ENCODE measurements around the gene CACNG1. TPM values are rescaled to one million over a fixed set of nuclear protein-coding genes. Genes with fewer than 3 reads are reported as not detected.

Gene CACNG1
- total RNA-seq, 1 donor from 2014 or later: 0.44 TPM

DNA sequence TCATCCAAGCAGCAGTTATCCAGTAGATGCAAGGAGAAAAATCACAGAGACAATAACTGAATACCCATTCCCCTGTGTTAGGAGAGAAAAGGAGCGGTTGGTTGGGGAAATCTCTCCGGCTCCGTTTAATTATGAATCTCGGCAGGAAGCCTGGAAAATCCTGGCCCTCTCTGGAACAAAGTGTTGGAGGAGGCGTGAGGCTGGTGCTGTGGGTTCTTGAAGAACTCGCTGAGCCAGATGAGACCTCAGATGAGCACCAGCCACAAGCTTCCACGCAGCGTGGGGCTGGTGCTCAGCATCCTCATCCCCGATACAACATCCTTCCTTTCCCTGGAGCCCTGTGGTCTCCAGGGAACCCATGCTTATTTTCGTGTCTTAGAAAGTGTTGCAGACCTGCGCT, 40.2 kb upstream of the CACNG1 start:
- Mint-ChIP-seq H3K36me3 (ENCODE audit: low read depth) (peaks cover 16% of the 10 kb centered on the region), H3K4me3 (no peak overlapping the region), H3K9me3 (no peaks in the 10 kb centered on the region), H3K27ac (ENCODE audit: unreplicated experiment) (peak overlapping the region; percentile 27), H3K4me1 (peaks cover 5% of the 10 kb centered on the region), H3K27me3 (ENCODE audit: low read depth) (no peaks in the 10 kb centered on the region)
- TF ChIP-seq, protein P1, sequence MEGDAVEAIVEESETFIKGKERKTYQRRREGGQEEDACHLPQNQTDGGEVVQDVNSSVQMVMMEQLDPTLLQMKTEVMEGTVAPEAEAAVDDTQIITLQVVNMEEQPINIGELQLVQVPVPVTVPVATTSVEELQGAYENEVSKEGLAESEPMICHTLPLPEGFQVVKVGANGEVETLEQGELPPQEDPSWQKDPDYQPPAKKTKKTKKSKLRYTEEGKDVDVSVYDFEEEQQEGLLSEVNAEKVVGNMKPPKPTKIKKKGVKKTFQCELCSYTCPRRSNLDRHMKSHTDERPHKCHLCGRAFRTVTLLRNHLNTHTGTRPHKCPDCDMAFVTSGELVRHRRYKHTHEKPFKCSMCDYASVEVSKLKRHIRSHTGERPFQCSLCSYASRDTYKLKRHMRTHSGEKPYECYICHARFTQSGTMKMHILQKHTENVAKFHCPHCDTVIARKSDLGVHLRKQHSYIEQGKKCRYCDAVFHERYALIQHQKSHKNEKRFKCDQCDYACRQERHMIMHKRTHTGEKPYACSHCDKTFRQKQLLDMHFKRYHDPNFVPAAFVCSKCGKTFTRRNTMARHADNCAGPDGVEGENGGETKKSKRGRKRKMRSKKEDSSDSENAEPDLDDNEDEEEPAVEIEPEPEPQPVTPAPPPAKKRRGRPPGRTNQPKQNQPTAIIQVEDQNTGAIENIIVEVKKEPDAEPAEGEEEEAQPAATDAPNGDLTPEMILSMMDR (conservative IDR thresholded peaks at IDR 0.05): no peak
- no peak for DNase-seq (ENCODE audit: low read depth, low spot score)

DNA sequence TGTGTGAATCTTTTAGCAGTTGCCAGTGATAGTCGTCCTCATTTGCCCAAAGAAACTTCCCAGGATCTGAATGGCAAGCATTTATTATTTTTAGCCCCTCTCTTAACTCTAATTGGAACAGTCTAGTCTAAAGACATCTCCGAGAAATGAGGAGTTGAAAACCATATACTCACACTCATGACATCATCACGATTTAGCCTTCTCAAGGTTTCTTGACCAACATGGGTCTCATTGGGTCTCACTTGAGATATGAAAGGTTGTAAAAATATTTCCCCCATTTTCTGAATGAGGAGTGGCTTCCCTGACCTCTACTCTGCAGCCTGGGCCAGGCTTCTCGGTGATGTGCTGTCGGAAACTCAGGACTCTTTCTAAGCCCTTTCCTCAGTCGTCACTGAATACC, 37.1 kb upstream of the CACNG1 start:
- peaks cover 5% of the 10 kb centered on the region for H3K4me1 Mint-ChIP-seq
- DNase-seq (ENCODE audit: low read depth, low spot score): no peak
- peaks cover 21% of the 10 kb centered on the region for H3K36me3 Mint-ChIP-seq (ENCODE audit: low read depth)
- H3K4me3 Mint-ChIP-seq: no peak overlapping the region
- no peak overlapping the region for H3K27ac Mint-ChIP-seq (ENCODE audit: unreplicated experiment)
- TF ChIP-seq, protein P1 (conservative IDR thresholded peaks at IDR 0.05): no peak
- no peaks in the 10 kb centered on the region for H3K27me3 Mint-ChIP-seq (ENCODE audit: low read depth)
- no peaks in the 10 kb centered on the region for H3K9me3 Mint-ChIP-seq

DNA sequence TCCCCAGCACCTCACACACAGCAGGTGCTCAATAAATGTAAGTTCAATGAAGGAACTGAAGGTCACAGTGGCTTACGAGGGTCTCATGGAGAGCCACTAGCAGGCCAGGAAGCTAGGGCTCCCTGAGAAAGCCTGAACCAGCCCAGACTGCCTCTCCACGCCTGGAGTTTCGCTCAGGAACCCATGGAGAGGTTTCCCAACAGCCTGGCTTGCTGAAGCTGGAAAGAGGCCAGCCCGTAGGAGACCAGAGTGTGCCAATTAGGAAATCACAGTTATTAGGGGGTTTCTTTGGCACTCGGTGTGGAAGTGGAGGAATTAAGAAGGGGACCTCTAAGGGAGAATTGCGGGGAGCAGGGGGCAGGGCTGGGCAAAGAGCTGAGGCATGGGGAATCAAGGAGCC, 36.3 kb upstream of the CACNG1 start:
- H3K27me3 Mint-ChIP-seq (ENCODE audit: low read depth): no peaks in the 10 kb centered on the region
- no peak overlapping the region for H3K4me3 Mint-ChIP-seq
- H3K9me3 Mint-ChIP-seq: no peaks in the 10 kb centered on the region
- TF ChIP-seq, protein P1 (conservative IDR thresholded peaks at IDR 0.05): no peak
- H3K27ac Mint-ChIP-seq (ENCODE audit: unreplicated experiment): no peak overlapping the region
- no peak for DNase-seq (ENCODE audit: low read depth, low spot score)
- peaks cover 7% of the 10 kb centered on the region for H3K4me1 Mint-ChIP-seq
- H3K36me3 Mint-ChIP-seq (ENCODE audit: low read depth): peaks cover 21% of the 10 kb centered on the region

DNA sequence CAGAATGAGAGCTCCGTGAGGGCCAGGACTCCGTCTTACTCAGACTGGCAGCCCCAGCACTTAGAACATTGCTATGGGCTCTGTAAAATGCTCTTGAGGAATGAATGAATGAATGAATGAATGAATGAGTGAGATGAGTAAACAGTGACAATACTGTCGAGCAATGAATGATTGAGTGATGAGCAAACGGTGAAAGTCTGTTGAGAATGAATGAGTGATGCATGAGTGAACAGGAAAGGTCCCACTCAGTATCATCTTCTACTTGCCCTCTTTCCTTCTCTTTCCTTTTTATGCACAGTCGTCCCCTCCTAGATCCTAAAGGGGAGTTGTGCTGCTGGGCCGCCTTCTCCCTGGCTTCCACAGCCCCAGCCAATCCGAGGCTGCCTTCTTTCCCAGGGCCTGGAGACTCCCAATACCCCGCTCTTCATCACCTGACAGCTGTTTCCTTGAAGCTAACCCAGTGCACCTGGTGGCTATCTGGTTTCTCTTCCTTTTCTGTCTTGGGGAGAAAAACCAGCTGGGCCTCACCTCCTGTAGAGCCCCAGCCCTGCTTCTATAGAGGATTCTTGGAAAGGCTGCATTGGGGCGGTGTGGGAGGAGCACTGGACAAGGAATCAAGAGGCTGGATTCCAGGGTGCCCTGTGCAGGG, 32.7 kb upstream of the CACNG1 start:
- TF ChIP-seq, protein P1 (conservative IDR thresholded peaks at IDR 0.05): no peak
- peaks cover 11% of the 10 kb centered on the region for H3K4me1 Mint-ChIP-seq
- H3K27ac Mint-ChIP-seq (ENCODE audit: unreplicated experiment): no peak overlapping the region

DNA sequence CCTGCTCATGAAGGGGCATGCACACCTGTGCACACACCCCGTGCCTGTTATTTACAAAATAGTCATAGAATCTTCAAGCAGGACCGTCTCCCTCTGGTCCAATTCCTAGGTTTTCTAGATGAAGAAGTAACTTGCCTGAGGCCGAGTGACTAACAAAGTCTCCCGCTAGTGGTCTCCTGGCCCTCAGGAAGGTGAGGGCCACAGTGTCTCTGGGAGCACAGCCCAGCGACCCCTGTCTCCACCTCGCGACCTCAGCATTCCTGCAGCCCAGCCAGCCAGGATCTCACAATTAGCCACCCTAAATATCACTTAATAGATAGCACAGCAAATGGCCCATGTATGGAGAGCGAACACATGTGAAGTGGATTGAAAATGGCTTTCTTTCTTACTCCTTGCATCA, 30.5 kb upstream of the CACNG1 start:
- H3K4me3 Mint-ChIP-seq: no peak overlapping the region
- no peaks in the 10 kb centered on the region for H3K9me3 Mint-ChIP-seq
- H3K36me3 Mint-ChIP-seq (ENCODE audit: low read depth): peaks cover 14% of the 10 kb centered on the region
- TF ChIP-seq, protein P1 (conservative IDR thresholded peaks at IDR 0.05): no peak
- no peaks in the 10 kb centered on the region for H3K27me3 Mint-ChIP-seq (ENCODE audit: low read depth)
- DNase-seq (ENCODE audit: low read depth, low spot score): no peak
- no peak overlapping the region for H3K27ac Mint-ChIP-seq (ENCODE audit: unreplicated experiment)
- H3K4me1 Mint-ChIP-seq: peaks cover 23% of the 10 kb centered on the region

More for the DNA sequence above, 32.7 kb upstream of the CACNG1 start:
- no peak for DNase-seq (ENCODE audit: low read depth, low spot score)
- H3K27me3 Mint-ChIP-seq (ENCODE audit: low read depth): no peaks in the 10 kb centered on the region
- no peak overlapping the region for H3K4me3 Mint-ChIP-seq
- no peaks in the 10 kb centered on the region for H3K9me3 Mint-ChIP-seq
- H3K36me3 Mint-ChIP-seq (ENCODE audit: low read depth): peaks cover 16% of the 10 kb centered on the region
